HTR-8/SVneo (cell line): Measurements from ENCODE around the gene PHKB.
"Not testable (repeated sequence)": the region's sequence is repeated elsewhere in the genome, so short reads cannot be mapped to it uniquely, and the experiment has no call there.

ENCODE experiments used
- DNase-seq: peaks from one replicate; pipeline ENCODE4 v3.0.0; 2011; ENCODE audit warnings: low spot score, mixed read lengths; ENCODE audit not compliant: insufficient read length
- FAIRE-seq: peaks from 2 replicates; lab custom pipeline; 2011; peaks lifted over from hg19 to GRCh38; lab: Jason Lieb, UNC

PHKB gene

GRCh38 chr16:47460711-47461597 is at the start of gene PHKB, which contains the start of gene ITFG1:
TSS of gene PHKB (plus strand) at chr16:47461331. CDS start at chr16:47461351, 20 bp downstream.
TSS of gene ITFG1 (minus strand) at chr16:47461063. CDS start at chr16:47461045, 18 bp downstream.
- FAIRE-seq (peak; percentile 23), DNase-seq (peak; percentile 60)

- FAIRE-seq (no peak), DNase-seq (no peak)
These were observed 48.1 kb upstream of the PHKB start for GRCh38 chr16:47413041-47413440.

- no peak for FAIRE-seq
- no peak for DNase-seq
These were observed 44.3 kb upstream of the PHKB start for GRCh38 chr16:47416869-47417268.

GRCh38 chr16:47424846-47425245 is 36.3 kb upstream of the PHKB start:
- FAIRE-seq (no peak), DNase-seq (no peak)

GRCh38 chr16:47426806-47427205 is 34.3 kb upstream of the PHKB start:
- no peak for FAIRE-seq

GRCh38 chr16:47431960-47432359 is 29.2 kb upstream of the PHKB start:
- FAIRE-seq (no peak), DNase-seq (no peak)

More at GRCh38 chr16:47426806-47427205, 34.3 kb upstream of the PHKB start:
- DNase-seq = no peak

GRCh38 chr16:47434274-47434673 is 26.9 kb upstream of the PHKB start:
- not testable (repeated sequence) for DNase-seq, FAIRE-seq

- FAIRE-seq = not testable (repeated sequence)
These were observed 21.1 kb upstream of the PHKB start for GRCh38 chr16:47440066-47440465.

GRCh38 chr16:47442884-47443283 is 18.2 kb upstream of the PHKB start:
- not testable (repeated sequence) for DNase-seq, FAIRE-seq

More at GRCh38 chr16:47440066-47440465, 21.1 kb upstream of the PHKB start:
- DNase-seq = not testable (repeated sequence)

- no peak for DNase-seq
- no peak for FAIRE-seq
These were observed 14.7 kb upstream of the PHKB start for GRCh38 chr16:47446431-47446830.

GRCh38 chr16:47448830-47449575 is 12.1 kb upstream of the PHKB start:
- FAIRE-seq (no peak), DNase-seq (no peak)

- no peak for DNase-seq
- no peak for FAIRE-seq
These were observed 11.3 kb upstream of the PHKB start for GRCh38 chr16:47449788-47450187.

GRCh38 chr16:47458331-47458730 is 2.8 kb upstream of the PHKB start:
- FAIRE-seq (no peak), DNase-seq (no peak)

- FAIRE-seq = no peak
- no peak for DNase-seq
These were observed 1.5 kb upstream of the PHKB start for GRCh38 chr16:47459603-47460002.

GRCh38 chr16:47460359-47460710 is 796 bp upstream of the PHKB start:
- no peak for FAIRE-seq
- peak; percentile 2 for DNase-seq

- FAIRE-seq = no peak
These were observed 601 bp downstream of the PHKB start for GRCh38 chr16:47461598-47462266.

GRCh38 chr16:47463771-47464624 is 2.9 kb downstream of the PHKB start:
- no peak for FAIRE-seq
- DNase-seq = no peak

More at GRCh38 chr16:47461598-47462266, 601 bp downstream of the PHKB start:
- DNase-seq = peak; percentile 12

- DNase-seq (no peak), FAIRE-seq (no peak)
These were observed 4.9 kb downstream of the PHKB start for GRCh38 chr16:47465919-47466630.

GRCh38 chr16:47467501-47467900 is 6.4 kb downstream of the PHKB start:
- DNase-seq (no peak), FAIRE-seq (no peak)
